Endodermal cell (in vitro differentiated cells): ENCODE measurements around the gene C1R. TPM values are rescaled to one million over a fixed set of nuclear protein-coding genes. Genes with fewer than 3 reads are reported as not detected.

Experiments used
- DNase-seq: peaks from one replicate; pipeline ENCODE4 v3.0.0-alpha.2; 2017
- H3K27ac ChIP-seq: 2 replicates; pipeline ENCODE4 v1.5.1; 2013; ENCODE audit warnings: mild to moderate bottlenecking, low read depth, low read length, moderate library complexity
- H3K27me3 ChIP-seq: 2 replicates; pipeline ENCODE4 v1.6.1; 2013; ENCODE audit warnings: mild to moderate bottlenecking, low read length, moderate library complexity; ENCODE audit not compliant: insufficient read depth, control insufficient read depth, poor library complexity, severe bottlenecking
- H3K36me3 ChIP-seq: 2 replicates; pipeline ENCODE4 v1.7.0; 2013; ENCODE audit warnings: mild to moderate bottlenecking, low read length, moderate library complexity; ENCODE audit not compliant: control insufficient read depth, insufficient read depth
- H3K4me1 ChIP-seq: one replicate; pipeline ENCODE4 v1.7.0; 2013; ENCODE audit warnings: low read length; ENCODE audit not compliant: control insufficient read depth, insufficient read depth
- H3K4me3 ChIP-seq: 2 replicates; pipeline ENCODE4 v1.5.1; 2013; ENCODE audit warnings: mild to moderate bottlenecking, low read length, moderate library complexity
- H3K9ac ChIP-seq: 2 replicates; pipeline ENCODE4 v1.6.1; 2013; ENCODE audit warnings: mild to moderate bottlenecking, low read length, moderate library complexity; ENCODE audit not compliant: poor library complexity, severe bottlenecking; ENCODE audit errors: extremely low read depth
- H3K9me3 ChIP-seq: 2 replicates; pipeline ENCODE4 v1.6.1; 2013; ENCODE audit warnings: mild to moderate bottlenecking, low read length, moderate library complexity; ENCODE audit not compliant: control insufficient read depth
- H3K27ac Mint-ChIP-seq: 2 replicates; pipeline ENCODE4 v1.8.0; 2020; ENCODE audit warnings: mixed read lengths
- H3K27me3 Mint-ChIP-seq: 2 replicates; pipeline ENCODE4 v1.8.0; 2021; ENCODE audit warnings: mild to moderate bottlenecking, mixed read lengths; ENCODE audit not compliant: insufficient read depth
- H3K36me3 Mint-ChIP-seq: 2 replicates; pipeline ENCODE4 v1.8.0; 2020; ENCODE audit warnings: low read depth, mixed read lengths
- H3K4me1 Mint-ChIP-seq: 2 replicates; pipeline ENCODE4 v1.8.0; 2020; ENCODE audit warnings: mixed read lengths
- H3K4me3 Mint-ChIP-seq: 2 replicates; pipeline ENCODE4 v1.8.0; 2020; ENCODE audit warnings: mild to moderate bottlenecking, moderate library complexity, mixed read lengths
- H3K9me3 Mint-ChIP-seq: 2 replicates; pipeline ENCODE4 v1.8.0; 2020; ENCODE audit warnings: mild to moderate bottlenecking, mixed read lengths
- WGBS, 2 experiments: methylation state at CpG; one replicate each; pipeline versions ENCODE4 v1.1.5 to v1.1.7; 2013; ENCODE audit warnings: missing lambda C conversion rate in 2 of 2, mixed read lengths in 1 of 2; ENCODE audit not compliant: insufficient coverage in 1 of 2, insufficient read length in 1 of 2; 5-methylcytosine and 5-hydroxymethylcytosine counted together
- total RNA-seq, 2 donors: library from RNA; stranded (reverse); fragmentation: NEBNext Ultra II Directional in 1 of 2; extraction: Animal tissue kit (Norgen Biotek cat#: 25700) in 1 of 2; gene quantifications; 2 replicates in 1 of 2; 3 replicates in 1 of 2; pipeline ENCODE4 v1.2.1, GENCODE V29; 2021
- TF ChIP-seq, protein P1 (sequence below): fragments of 200-600 bp; sonication (generic); conservative IDR thresholded peaks from 2 replicates; pipeline ENCODE4 v1.5.0; 2021; ENCODE audit warnings: antibody characterized with exemption, mild to moderate bottlenecking

Gene C1R
- total RNA-seq, 2 donors from 2014 or later, result 3.9 TPM

DNA sequence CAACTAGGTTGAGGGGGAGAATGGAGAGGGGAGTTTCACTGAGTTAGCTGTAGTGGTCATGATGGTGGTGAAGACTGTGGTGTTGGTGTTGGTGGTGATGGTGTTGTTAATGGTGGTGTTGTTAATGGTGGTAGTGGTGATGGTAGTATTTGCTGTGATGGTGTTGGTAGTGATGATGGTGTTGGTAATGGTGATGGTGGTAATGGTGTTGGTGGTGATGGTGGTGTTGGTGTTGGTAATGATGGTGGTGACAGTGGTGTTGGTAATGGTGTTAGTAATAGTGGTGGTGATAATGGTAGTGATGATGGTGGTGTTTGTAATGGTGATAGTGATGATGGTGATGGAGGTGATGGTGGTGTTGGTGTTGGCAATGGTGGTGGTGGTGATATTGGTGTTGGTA lies 9.1 kb downstream of the C1R start:
- Histone ChIP-seq H3K4me3 (no peak overlapping the region), H3K9me3 (peaks cover 5% of the 10 kb centered on the region), H3K36me3 (no peaks in the 10 kb centered on the region), H3K4me1 (no peaks in the 10 kb centered on the region), H3K27ac (no peak overlapping the region), H3K27me3 (no peaks in the 10 kb centered on the region), H3K9ac (no peak overlapping the region)
- H3K36me3 Mint-ChIP-seq, result peaks cover 5% of the 10 kb centered on the region
- no peaks in the 10 kb centered on the region for H3K4me1 Mint-ChIP-seq
- no peak overlapping the region for H3K27ac Mint-ChIP-seq
- H3K27me3 Mint-ChIP-seq, result peaks cover 1% of the 10 kb centered on the region
- TF ChIP-seq, protein P1, sequence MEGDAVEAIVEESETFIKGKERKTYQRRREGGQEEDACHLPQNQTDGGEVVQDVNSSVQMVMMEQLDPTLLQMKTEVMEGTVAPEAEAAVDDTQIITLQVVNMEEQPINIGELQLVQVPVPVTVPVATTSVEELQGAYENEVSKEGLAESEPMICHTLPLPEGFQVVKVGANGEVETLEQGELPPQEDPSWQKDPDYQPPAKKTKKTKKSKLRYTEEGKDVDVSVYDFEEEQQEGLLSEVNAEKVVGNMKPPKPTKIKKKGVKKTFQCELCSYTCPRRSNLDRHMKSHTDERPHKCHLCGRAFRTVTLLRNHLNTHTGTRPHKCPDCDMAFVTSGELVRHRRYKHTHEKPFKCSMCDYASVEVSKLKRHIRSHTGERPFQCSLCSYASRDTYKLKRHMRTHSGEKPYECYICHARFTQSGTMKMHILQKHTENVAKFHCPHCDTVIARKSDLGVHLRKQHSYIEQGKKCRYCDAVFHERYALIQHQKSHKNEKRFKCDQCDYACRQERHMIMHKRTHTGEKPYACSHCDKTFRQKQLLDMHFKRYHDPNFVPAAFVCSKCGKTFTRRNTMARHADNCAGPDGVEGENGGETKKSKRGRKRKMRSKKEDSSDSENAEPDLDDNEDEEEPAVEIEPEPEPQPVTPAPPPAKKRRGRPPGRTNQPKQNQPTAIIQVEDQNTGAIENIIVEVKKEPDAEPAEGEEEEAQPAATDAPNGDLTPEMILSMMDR, result no peak
- H3K4me3 Mint-ChIP-seq, result no peak overlapping the region
- peaks cover 5% of the 10 kb centered on the region for H3K9me3 Mint-ChIP-seq
- no peak for DNase-seq

DNA sequence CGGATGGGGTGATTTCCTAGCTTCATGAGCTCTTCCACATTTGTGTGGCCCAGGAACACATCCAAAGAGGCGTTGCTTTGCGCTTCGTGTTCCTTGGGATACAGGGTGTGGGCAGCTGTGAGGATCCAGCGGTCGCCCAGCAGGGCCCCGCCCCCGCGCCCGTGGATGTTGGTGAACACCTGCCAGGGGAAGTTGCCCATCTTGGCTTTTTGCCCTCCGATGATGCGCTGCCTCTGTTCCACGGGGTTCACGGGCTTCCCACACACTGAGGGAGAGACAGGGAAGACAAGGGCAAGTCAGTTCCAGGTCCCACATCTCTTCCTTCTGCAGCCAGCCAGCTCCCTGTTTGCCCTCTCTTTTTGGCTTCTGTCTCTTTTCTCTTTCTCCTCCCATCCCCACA lies 11.2 kb downstream of the C1R start:
- peaks cover 5% of the 10 kb centered on the region for H3K9me3 Mint-ChIP-seq
- WGBS, 2 experiments, result 94% methylated on average over 14 of the region's 14 CpGs
- Histone ChIP-seq H3K4me3 (no peak overlapping the region), H3K4me1 (no peaks in the 10 kb centered on the region), H3K9me3 (peaks cover 5% of the 10 kb centered on the region), H3K9ac (no peak overlapping the region), H3K36me3 (no peaks in the 10 kb centered on the region), H3K27ac (no peak overlapping the region), H3K27me3 (no peaks in the 10 kb centered on the region)
- TF ChIP-seq, protein P1, result no peak
- no peaks in the 10 kb centered on the region for H3K4me1 Mint-ChIP-seq
- no peak overlapping the region for H3K27ac Mint-ChIP-seq
- H3K27me3 Mint-ChIP-seq, result peaks cover 2% of the 10 kb centered on the region
- no peak for DNase-seq
- H3K36me3 Mint-ChIP-seq, result peaks cover 5% of the 10 kb centered on the region
- H3K4me3 Mint-ChIP-seq, result no peak overlapping the region

DNA sequence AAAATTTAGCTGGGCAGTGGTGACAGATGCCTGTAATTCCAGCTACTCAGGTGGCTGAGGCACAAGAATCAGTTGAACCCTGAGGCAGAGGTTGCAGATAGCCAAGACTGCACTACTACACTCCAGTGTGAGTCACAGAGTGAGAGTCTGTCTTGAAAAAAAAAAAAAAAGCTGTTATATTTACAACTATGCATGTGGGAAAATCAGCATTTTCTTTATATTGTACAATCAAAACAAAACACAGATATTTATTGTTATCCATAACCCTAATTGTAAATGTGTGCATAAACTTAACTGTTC lies 12.5 kb downstream of the C1R start:
- no peak for DNase-seq
- H3K36me3 ChIP-seq, result no peaks in the 10 kb centered on the region
- Mint-ChIP-seq H3K36me3 (peaks cover 5% of the 10 kb centered on the region), H3K9me3 (peaks cover 5% of the 10 kb centered on the region), H3K27me3 (peaks cover 8% of the 10 kb centered on the region), H3K4me1 (no peaks in the 10 kb centered on the region), H3K27ac (no peak overlapping the region), H3K4me3 (no peak overlapping the region)
- no peak overlapping the region for H3K27ac ChIP-seq
- no peak overlapping the region for H3K4me3 ChIP-seq
- peaks cover 4% of the 10 kb centered on the region for H3K9me3 ChIP-seq
- no peaks in the 10 kb centered on the region for H3K27me3 ChIP-seq
- H3K4me1 ChIP-seq, result no peaks in the 10 kb centered on the region
- TF ChIP-seq, protein P1, result no peak
- H3K9ac ChIP-seq, result no peak overlapping the region
